Measurements from ENCODE around the gene MAP4K4.

DNA sequence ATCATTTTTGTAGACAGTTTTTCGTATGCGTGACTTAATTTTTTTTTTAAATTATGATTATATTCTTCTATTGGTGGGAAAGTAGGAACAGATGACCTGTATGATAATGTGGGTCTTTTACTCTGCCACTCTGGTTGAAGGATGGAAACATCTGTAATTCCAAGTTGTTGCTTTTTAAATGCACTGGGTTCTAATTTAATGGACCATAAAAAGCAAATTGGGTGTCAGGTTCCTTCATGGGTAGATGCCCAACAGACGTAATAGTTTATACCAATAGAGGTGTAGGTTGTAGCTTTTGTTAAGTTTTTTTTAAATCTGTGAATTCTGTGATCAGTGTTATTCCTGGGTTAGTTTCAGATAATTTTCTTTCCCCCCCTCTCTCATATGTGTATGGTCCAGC lies 117.6 kb downstream of the MAP4K4 start:
- TF ChIP-seq, protein P1, sequence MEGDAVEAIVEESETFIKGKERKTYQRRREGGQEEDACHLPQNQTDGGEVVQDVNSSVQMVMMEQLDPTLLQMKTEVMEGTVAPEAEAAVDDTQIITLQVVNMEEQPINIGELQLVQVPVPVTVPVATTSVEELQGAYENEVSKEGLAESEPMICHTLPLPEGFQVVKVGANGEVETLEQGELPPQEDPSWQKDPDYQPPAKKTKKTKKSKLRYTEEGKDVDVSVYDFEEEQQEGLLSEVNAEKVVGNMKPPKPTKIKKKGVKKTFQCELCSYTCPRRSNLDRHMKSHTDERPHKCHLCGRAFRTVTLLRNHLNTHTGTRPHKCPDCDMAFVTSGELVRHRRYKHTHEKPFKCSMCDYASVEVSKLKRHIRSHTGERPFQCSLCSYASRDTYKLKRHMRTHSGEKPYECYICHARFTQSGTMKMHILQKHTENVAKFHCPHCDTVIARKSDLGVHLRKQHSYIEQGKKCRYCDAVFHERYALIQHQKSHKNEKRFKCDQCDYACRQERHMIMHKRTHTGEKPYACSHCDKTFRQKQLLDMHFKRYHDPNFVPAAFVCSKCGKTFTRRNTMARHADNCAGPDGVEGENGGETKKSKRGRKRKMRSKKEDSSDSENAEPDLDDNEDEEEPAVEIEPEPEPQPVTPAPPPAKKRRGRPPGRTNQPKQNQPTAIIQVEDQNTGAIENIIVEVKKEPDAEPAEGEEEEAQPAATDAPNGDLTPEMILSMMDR (conservative IDR thresholded peaks at IDR 0.05; ENCODE audit: low read depth, low read length) = no peak
- no peak for TF ChIP-seq EZH2 (IDR thresholded peaks at IDR 0.05; ENCODE audit: low read length, unreplicated experiment)

All from PC-3 (cell line).